ENCODE results near the gene MDN1.

Gene MDN1

DNA sequence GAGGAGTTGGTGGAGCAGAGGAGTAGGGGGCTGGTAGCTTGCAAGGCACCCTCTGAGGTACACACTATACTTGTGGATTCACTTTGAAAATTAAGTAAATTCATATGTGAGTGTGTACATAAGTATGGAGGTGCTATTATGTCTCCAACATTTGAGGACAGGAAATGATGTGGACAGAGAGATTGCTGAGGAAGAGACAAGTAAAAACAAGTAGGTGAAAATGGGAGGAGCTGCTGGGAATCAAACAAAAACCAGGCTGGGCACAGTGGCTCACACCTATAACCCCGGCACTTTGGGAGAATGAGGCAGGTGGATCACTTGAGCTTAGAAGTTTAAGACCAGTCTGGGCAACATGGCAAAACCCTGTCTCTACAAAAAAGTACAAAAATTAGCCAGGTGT is 111.8 kb downstream of the MDN1 start:
- TF ChIP-seq GATA2 (IDR thresholded peaks at IDR 0.05; ENCODE audit: low read depth, low read length), result no peak
- no peak for TF ChIP-seq GATA3 (IDR thresholded peaks at IDR 0.05; ENCODE audit: low read depth, low read length)

DNA sequence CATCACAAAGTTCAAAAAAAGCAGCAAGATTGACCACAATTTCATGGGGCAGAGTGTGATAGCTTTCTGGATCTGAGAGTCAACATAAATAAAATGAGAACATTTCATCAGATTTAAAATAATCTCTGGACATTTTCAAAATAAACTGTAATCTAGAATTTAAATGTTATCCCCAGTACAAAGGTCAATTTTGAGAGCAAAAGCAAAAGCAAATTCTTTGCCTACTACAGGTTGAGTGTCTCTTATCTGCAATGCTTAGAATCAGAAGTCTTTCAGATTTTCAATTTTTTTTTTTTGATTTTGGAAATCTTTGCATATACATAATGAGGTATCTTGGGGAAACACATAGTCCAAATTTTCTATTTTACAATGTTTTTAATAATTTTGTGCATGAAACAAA is 113.5 kb downstream of the MDN1 start:
- TF ChIP-seq GATA3 (IDR thresholded peaks at IDR 0.05; ENCODE audit: low read depth, low read length) (no peak), GATA2 (IDR thresholded peaks at IDR 0.05; ENCODE audit: low read depth, low read length) (no peak)

DNA sequence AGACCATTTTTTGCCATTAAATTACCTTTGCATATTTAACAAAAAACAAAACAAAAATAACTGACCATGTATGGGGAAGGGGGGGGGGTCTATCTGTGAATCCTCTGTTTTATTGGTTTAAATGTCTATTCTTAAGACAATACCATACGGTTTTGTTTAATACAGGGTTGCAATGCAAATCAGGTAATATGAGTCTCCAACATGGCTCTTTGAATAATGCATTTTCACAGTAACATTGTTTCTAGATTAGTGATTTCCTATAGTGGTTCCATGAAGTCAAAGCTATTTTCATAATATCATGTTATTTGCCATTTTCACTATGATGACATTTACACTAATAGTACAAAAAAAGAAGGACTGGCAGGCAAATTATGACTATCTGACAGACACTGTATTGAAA is 116.3 kb downstream of the MDN1 start:
- TF ChIP-seq GATA3 (IDR thresholded peaks at IDR 0.05; ENCODE audit: low read depth, low read length), result no peak
- no peak for TF ChIP-seq GATA2 (IDR thresholded peaks at IDR 0.05; ENCODE audit: low read depth, low read length)

DNA sequence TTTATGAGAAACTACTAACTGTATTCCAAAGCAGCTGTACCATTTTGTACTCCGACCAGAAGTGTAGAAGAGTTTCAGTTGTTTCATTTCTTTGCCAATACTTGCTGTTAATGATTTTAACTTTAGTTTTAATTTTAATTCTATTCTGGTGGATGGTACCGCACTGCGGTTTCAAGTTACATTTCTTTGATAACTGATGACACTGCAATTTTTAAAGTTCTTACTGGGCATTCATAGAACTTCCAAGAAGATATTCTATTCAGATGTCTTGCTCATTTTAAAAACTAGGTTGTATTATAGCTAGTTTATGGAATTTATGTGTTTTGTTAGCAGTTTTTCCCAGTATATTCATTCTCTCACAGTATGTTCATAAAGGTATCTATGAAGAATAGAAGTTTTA is 117.2 kb downstream of the MDN1 start:
- TF ChIP-seq GATA3 (IDR thresholded peaks at IDR 0.05; ENCODE audit: low read depth, low read length), result no peak
- TF ChIP-seq GATA2 (IDR thresholded peaks at IDR 0.05; ENCODE audit: low read depth, low read length), result no peak

DNA sequence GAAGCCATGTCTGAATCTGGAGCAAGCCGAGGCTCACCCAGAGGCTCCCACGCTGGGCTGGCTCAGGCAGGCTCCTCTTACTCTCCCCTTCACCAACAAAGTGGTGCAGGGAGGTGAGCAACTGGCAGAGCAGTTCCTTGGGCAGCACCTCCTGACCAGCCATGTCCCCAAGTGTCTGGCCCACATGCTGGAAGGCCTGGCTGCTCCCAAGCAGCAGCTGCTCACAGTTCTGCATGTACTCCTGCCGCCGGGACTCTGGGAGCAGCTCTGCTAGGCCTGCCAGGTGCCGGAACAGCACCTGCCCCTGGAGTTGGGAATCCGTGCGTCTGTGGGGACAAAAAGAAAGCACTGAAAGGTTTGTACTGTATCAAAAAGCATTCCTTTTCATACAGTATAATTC is 123.9 kb downstream of the MDN1 start:
- TF ChIP-seq GATA3 (IDR thresholded peaks at IDR 0.05; ENCODE audit: low read depth, low read length) (no peak), GATA2 (IDR thresholded peaks at IDR 0.05; ENCODE audit: low read depth, low read length) (no peak)

DNA sequence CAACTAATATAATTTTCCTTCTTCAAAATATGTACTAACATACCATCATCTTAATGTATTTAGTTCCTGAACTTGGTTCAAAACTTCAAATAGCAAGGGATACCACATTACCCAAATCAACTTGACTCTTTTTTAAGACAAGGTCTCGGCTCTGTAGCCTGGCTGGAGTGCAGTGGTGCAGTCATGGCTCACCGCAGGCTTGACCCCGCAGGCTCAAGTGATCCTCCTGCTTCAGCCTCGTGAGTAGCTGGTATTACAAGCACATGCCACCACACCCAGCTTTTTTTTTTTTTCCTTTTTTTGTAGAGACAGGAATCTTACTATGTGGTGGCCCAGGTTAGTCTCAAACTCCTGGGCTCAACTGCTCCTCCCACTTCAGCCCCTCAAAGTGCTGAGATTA is 125.2 kb downstream of the MDN1 start:
- TF ChIP-seq GATA3 (IDR thresholded peaks at IDR 0.05; ENCODE audit: low read depth, low read length) (no peak), GATA2 (IDR thresholded peaks at IDR 0.05; ENCODE audit: low read depth, low read length) (no peak)

DNA sequence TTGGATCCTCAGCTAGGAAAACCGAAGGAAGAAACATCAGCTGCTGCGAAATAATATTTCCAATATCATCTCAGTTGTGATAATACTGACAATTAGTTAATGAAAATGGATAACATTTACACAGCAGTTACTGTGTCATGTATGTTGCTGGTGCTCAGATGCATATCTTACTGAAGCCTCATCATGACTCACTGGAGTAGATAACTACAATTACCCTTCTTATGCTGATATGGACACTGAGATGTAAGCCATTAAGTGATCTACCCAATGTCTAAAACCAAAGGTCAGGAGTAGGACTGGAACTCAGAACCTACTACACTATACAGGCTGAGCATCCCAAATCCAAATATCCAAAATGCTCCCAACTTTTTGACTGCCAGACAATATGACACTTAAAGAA is 126.4 kb downstream of the MDN1 start:
- TF ChIP-seq GATA3 (IDR thresholded peaks at IDR 0.05; ENCODE audit: low read depth, low read length) (no peak), GATA2 (IDR thresholded peaks at IDR 0.05; ENCODE audit: low read depth, low read length) (no peak)

DNA sequence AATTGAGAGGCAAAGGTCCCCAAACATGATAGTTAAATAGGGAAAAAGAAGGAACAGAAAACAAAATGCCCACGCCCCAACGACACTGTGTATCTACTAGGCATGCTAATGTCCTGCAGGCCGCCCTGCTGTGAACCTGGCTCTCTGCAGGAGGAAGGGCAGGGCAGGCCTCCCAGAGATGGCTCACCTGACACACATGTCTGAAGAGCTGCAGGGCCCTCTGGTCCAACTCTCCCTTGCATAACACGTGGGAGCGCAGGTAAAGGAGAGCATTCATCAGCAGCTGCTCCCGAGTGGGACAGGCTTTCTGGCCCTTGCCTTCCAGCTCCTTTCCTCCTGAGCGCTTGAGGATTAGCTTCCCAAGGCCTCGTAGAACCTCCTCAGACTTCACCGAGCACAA is 127.3 kb downstream of the MDN1 start:
- TF ChIP-seq GATA2 (IDR thresholded peaks at IDR 0.05; ENCODE audit: low read depth, low read length), result no peak
- no peak for TF ChIP-seq GATA3 (IDR thresholded peaks at IDR 0.05; ENCODE audit: low read depth, low read length)

DNA sequence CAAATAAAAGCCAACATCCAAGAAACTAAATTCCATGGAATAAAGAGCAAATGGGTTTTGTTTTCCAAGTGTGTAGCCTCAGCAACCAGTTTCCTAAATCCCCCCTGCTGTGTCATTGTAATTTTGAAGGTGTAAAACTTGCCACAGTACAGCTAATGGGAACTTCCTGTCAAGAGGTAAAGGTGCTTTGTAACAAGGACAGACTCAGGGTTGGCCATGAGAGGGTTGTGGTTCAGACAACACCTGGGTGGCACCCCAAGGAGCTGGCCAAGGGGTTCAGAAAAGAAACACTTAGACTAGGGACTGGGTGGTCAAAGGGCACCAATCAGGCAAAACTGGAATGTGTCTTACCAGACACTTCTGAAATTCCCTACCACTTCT is 128.7 kb downstream of the MDN1 start:
- TF ChIP-seq GATA3 (IDR thresholded peaks at IDR 0.05; ENCODE audit: low read depth, low read length), result no peak
- TF ChIP-seq GATA2 (IDR thresholded peaks at IDR 0.05; ENCODE audit: low read depth, low read length), result no peak

DNA sequence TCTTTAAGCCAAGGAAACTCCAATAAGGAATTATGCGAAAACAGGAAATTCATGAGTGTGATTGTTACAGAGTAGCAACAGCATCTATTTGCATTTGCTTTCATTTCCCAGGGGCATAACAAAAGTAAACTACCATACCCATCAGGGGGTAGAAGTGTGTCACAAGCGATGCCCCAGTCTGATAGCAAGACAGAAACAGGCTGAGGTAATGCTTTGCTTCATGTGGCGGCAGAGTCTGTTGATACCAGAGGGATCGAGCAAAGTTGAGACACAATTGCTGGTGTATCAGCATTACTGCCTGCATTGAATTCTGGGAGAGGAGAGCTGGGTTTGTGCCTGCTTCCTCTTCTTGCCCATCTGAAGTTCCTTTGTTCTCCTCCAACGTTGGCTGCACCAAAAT is 129.9 kb downstream of the MDN1 start:
- TF ChIP-seq GATA2 (IDR thresholded peaks at IDR 0.05; ENCODE audit: low read depth, low read length) (no peak), GATA3 (IDR thresholded peaks at IDR 0.05; ENCODE audit: low read depth, low read length) (no peak)

DNA sequence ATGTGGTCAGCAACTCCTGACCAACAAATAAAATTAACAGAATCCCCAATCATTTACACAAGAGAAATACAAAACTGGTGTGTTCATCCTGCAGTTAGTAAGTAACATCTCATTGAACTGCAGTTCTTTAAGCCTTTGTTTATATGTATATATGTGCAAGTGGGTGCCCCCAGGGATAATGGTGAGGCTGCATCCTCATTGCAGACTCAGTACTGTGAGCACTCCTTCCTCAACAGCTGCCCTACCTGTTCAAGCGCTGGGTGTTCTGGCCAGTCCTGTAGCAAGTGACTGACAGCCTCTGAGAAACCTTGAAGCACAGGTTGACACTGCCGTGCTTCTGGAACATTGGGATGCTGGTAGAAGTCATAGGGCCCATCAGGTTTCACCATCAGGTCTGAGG is 131.3 kb downstream of the MDN1 start:
- no peak for TF ChIP-seq GATA2 (IDR thresholded peaks at IDR 0.05; ENCODE audit: low read depth, low read length)

DNA sequence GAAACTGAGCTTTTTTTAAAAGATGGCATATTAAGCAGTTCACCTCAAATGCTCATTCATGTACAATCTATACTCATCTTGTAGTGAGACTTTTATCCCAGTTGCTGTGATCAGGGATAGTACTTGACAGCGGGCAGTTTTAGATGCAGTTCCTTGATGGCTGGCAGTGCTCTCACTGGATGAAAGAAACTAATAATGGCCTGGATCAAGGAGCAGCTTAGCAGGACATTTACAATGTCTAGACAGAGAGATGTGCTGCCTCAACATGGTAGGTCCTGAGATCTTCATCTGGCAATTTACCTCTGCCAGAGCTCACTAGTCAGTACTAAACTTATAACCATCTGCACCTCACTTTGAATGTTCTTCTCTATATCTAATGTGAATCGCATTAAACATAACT is 134.3 kb downstream of the MDN1 start:
- TF ChIP-seq GATA2 (IDR thresholded peaks at IDR 0.05; ENCODE audit: low read depth, low read length) (no peak), GATA3 (IDR thresholded peaks at IDR 0.05; ENCODE audit: low read depth, low read length) (no peak)

DNA sequence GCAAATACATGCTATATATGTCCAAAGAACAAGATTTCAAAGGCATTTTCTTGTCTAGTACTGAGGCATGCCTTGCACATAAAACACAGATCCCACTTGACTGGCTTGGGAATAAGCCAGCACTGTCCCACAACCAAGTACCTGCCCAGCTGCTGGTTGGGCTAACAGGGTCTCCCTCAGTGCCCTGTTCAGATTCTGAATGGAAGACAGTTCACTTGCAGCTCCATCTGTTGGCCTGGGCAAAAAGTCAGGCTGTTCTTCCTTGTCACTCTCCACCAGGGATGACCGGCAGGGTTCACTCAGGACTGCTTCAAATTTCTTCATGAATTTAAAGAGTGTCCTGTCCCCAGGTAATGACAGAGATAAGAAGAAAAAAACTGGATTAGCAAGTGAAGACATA is 136.6 kb downstream of the MDN1 start:
- TF ChIP-seq GATA2 (IDR thresholded peaks at IDR 0.05; ENCODE audit: low read depth, low read length) (no peak), GATA3 (IDR thresholded peaks at IDR 0.05; ENCODE audit: low read depth, low read length) (no peak)

DNA sequence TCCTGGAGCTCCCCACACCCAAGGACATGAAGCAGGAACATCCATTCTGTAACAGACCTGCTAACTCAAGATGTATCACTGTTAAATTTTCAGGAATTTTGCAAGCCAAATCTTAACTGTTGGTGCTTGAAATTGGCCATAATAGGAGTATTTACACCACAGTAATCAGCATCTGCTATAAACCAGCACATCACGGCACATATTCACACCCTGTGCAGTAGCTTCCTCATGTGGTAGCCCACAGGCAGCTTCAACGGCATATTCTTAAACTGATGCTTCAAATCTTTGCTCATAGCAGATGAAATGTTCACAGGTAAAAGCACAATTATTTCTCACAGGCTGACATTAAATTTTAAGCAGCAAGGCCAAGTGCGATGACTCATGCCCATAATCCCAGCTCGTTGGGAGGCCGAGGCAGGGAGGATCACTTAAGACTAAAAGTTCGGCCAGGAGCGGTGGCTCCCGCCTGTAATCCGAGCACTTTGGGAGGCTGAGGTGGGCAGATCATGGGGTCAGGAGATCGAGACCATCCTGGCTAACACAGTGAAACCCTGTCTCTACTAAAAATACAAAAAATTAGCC is 137.5 kb downstream of the MDN1 start:
- no peak for TF ChIP-seq GATA3 (IDR thresholded peaks at IDR 0.05; ENCODE audit: low read depth, low read length)
- no peak for TF ChIP-seq GATA2 (IDR thresholded peaks at IDR 0.05; ENCODE audit: low read depth, low read length)

DNA sequence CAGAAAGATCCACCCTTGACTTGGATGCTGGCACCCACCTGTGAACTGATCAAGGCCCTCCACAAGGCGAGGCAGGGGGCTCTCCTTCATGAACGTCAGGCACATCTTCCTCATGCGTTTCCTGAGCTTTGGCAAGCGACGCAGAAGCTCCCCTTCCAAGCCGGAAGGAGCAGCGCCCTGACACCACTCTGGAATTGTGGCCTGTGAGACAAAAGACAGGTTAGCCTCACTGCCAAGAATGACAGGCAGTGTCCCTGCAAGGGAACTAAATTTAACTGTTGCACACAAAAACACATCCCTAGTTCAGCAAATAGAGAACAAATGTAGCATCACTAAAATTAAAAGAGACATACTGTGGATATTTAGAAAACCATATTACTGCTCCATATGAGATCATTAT is 139.0 kb downstream of the MDN1 start:
- TF ChIP-seq GATA3 (IDR thresholded peaks at IDR 0.05; ENCODE audit: low read depth, low read length) (no peak), GATA2 (IDR thresholded peaks at IDR 0.05; ENCODE audit: low read depth, low read length) (no peak)

DNA sequence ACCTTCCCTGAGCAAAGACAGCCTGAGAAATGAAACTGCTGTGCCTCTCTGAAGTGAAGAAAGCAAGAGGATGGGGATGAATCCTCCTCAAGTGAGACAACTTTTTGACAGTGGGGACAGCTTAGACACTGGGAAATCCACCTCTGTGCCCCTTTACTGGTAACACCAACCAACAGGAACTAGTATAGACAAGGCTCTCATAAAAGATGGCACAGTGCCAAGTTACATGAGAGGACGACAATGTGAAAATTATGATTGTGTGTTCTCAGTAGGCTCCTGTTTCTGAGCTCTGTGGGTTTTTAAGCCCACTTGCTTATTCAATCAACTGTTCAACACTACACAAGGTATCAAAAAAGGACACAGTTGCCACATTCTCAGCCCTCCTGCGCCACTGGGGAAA is 139.4 kb downstream of the MDN1 start:
- no peak for TF ChIP-seq GATA2 (IDR thresholded peaks at IDR 0.05; ENCODE audit: low read depth, low read length)
- no peak for TF ChIP-seq GATA3 (IDR thresholded peaks at IDR 0.05; ENCODE audit: low read depth, low read length)

All from SH-SY5Y (cell line).